ENCODE data around the gene EMC10.

The EMC10 gene

DNA sequence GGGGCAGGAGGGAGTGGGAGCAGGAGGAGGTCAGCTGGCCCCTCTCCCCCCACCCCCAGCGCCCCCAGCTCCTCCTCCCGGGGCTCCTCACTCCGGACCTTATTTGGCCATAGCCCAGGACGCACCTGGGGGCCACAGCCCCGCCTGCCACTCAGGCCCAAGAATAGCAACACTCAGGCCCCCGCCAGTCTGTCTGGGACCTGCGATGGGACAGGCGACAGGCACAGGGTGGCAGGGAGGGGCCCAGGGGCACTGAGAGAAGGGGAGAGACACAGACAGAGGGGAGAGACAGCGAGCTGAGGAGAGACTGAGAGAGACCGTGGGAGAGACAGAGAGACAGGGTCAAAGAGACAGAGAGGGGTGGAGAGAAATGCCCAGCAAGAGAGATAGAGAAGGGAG lies 24.4 kb downstream of the EMC10 start:
- Histone ChIP-seq H3K27me3 (ENCODE audit: insufficient read depth, poor library complexity, severe bottlenecking) (no peaks in the 10 kb centered on the region), H3K27ac (replicated peaks) (no peak overlapping the region), H3K4me3 (replicated peaks; ENCODE audit: insufficient read depth, low read length) (no peak overlapping the region)
- no peak for DNase-seq (ENCODE audit: low read depth in 1 of 2, low spot score in 1 of 2)
- TF ChIP-seq POLR2AphosphoS5 (IDR thresholded peaks at IDR 0.05; ENCODE audit: low read depth): no peak
- no peak for TF ChIP-seq GABPA (IDR thresholded peaks at IDR 0.05; ENCODE audit: low read depth)
- TF ChIP-seq, protein P1, sequence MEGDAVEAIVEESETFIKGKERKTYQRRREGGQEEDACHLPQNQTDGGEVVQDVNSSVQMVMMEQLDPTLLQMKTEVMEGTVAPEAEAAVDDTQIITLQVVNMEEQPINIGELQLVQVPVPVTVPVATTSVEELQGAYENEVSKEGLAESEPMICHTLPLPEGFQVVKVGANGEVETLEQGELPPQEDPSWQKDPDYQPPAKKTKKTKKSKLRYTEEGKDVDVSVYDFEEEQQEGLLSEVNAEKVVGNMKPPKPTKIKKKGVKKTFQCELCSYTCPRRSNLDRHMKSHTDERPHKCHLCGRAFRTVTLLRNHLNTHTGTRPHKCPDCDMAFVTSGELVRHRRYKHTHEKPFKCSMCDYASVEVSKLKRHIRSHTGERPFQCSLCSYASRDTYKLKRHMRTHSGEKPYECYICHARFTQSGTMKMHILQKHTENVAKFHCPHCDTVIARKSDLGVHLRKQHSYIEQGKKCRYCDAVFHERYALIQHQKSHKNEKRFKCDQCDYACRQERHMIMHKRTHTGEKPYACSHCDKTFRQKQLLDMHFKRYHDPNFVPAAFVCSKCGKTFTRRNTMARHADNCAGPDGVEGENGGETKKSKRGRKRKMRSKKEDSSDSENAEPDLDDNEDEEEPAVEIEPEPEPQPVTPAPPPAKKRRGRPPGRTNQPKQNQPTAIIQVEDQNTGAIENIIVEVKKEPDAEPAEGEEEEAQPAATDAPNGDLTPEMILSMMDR (IDR thresholded peaks at IDR 0.05; ENCODE audit: insufficient read depth, low read length): no peak
- no peak for TF ChIP-seq SPI1 (IDR thresholded peaks at IDR 0.05; ENCODE audit: borderline replicate concordance, low read depth)
- TF ChIP-seq, protein P2, sequence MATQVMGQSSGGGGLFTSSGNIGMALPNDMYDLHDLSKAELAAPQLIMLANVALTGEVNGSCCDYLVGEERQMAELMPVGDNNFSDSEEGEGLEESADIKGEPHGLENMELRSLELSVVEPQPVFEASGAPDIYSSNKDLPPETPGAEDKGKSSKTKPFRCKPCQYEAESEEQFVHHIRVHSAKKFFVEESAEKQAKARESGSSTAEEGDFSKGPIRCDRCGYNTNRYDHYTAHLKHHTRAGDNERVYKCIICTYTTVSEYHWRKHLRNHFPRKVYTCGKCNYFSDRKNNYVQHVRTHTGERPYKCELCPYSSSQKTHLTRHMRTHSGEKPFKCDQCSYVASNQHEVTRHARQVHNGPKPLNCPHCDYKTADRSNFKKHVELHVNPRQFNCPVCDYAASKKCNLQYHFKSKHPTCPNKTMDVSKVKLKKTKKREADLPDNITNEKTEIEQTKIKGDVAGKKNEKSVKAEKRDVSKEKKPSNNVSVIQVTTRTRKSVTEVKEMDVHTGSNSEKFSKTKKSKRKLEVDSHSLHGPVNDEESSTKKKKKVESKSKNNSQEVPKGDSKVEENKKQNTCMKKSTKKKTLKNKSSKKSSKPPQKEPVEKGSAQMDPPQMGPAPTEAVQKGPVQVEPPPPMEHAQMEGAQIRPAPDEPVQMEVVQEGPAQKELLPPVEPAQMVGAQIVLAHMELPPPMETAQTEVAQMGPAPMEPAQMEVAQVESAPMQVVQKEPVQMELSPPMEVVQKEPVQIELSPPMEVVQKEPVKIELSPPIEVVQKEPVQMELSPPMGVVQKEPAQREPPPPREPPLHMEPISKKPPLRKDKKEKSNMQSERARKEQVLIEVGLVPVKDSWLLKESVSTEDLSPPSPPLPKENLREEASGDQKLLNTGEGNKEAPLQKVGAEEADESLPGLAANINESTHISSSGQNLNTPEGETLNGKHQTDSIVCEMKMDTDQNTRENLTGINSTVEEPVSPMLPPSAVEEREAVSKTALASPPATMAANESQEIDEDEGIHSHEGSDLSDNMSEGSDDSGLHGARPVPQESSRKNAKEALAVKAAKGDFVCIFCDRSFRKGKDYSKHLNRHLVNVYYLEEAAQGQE (IDR thresholded peaks at IDR 0.05; ENCODE audit: insufficient replicate concordance, low read depth): no peak

DNA sequence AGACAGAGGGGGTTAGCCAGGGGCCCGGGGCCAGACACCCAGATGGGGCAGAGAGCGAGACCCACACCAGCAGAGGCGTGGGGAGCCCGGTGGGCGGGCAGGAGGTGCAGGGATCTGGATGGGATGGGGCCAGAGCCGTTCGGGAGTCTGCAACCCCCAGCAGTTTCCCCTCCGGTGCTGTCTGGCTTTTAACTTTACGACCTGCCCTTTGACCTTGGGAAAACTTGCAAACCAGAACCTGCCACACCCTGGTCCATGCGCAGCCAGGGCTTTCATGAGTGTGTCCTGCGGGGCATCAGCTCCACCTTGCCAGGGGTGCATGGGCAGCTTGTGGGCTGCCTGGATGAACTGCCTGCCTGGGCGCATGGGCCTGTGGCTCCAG lies 24.9 kb downstream of the EMC10 start:
- no peak overlapping the region for H3K27ac ChIP-seq (replicated peaks)
- TF ChIP-seq GABPA (IDR thresholded peaks at IDR 0.05; ENCODE audit: low read depth) (no peak), POLR2AphosphoS5 (IDR thresholded peaks at IDR 0.05; ENCODE audit: low read depth) (no peak)
- H3K27me3 ChIP-seq (ENCODE audit: insufficient read depth, poor library complexity, severe bottlenecking): no peaks in the 10 kb centered on the region
- no peak for DNase-seq (ENCODE audit: low read depth in 1 of 2, low spot score in 1 of 2)
- no peak overlapping the region for H3K4me3 ChIP-seq (replicated peaks; ENCODE audit: insufficient read depth, low read length)

DNA sequence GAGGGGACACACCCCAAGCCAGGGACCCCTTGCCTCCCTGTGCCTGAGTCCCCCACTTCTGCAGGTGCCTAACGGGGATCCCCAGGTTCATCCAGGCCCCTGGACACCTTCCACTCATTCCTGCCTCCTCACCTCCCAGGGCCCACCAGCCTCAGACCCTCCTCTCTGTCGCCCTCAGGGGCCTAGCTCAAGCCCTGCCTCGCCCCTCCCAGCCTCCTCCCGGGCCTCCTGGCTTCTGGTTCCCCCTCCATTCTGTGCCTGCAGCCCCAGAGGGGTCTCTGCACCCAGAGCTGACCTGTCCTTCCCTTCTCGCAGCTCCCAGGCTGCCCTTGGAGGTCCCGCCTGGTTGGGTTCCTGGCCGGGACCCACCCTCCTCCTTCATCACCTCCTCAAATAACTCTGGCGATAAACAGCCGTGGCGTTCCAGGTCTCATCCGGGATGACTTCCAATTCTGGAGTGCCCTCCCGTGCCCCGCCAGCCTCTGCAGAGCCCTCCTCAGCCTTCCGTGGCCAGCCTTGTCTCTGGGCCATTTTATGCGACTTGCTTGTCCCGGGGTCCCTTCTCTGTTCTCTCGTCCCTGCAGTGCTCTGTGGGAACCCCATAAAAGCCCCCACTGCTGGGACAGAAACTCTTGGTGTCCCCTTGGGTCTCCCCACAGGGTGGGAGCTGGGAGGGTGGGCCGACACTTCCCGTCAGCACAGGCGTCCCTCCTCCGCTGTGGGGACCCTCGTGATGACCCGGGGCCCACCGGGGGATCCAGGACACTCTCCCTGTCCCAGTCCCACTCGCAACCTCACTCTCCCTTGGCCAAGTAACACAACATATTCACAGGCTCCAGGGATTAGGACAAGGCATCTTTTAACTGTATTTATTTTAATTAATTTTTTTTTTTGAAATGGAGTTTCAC lies 25.5 kb downstream of the EMC10 start:
- no peaks in the 10 kb centered on the region for H3K27me3 ChIP-seq (ENCODE audit: insufficient read depth, poor library complexity, severe bottlenecking)
- H3K27ac ChIP-seq (replicated peaks): no peak overlapping the region
- no peak overlapping the region for H3K4me3 ChIP-seq (replicated peaks; ENCODE audit: insufficient read depth, low read length)
- no peak for DNase-seq (ENCODE audit: low read depth in 1 of 2, low spot score in 1 of 2)
- no peak for TF ChIP-seq SPI1 (IDR thresholded peaks at IDR 0.05; ENCODE audit: borderline replicate concordance, low read depth)
- no peak for TF ChIP-seq GABPA (IDR thresholded peaks at IDR 0.05; ENCODE audit: low read depth)
- TF ChIP-seq, protein P2 (IDR thresholded peaks at IDR 0.05; ENCODE audit: insufficient replicate concordance, low read depth): no peak
- TF ChIP-seq POLR2AphosphoS5 (IDR thresholded peaks at IDR 0.05; ENCODE audit: low read depth): no peak
- TF ChIP-seq, protein P1 (IDR thresholded peaks at IDR 0.05; ENCODE audit: insufficient read depth, low read length): no peak

DNA sequence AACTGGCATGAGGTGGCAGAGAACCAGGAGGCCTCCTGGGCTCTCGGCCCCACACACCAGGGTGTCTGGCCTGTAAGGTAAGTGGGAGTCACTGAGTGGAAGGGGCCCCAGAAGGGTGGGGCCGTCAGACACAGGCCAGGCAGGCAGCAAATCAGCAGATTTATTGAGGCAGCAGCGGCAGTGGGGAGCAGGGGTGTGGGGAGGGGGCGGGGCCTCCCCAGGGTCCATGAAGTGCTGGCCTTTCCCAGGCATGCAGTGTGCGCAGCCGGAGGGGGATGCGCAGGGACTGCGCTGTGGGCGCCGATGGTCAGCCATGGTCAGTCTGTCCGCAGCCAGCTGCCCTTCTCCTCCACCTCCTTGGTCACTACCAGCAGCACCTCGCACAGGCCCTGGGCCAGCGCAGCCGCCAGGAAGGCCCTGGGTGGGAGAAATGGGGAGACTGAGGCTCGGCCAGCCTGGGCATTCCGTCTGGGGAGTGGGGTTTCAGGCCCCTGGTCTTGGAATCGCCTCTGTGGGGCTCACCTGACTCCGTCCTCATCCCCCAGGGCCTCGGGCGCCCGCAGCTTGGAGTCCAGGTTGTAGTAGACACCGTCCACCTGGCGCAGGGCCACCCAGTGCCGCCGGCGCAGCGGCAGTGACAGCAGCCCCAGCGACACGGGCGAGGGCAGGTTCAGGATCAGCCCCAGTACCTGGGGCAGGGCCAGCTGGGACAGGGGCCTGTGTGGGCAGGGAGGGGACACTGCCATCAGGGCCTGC lies 29.7 kb downstream of the EMC10 start:
- DNase-seq (ENCODE audit: low read depth in 1 of 2, low spot score in 1 of 2): no peak
- no peaks in the 10 kb centered on the region for H3K27me3 ChIP-seq (ENCODE audit: insufficient read depth, poor library complexity, severe bottlenecking)
- TF ChIP-seq POLR2AphosphoS5 (IDR thresholded peaks at IDR 0.05; ENCODE audit: low read depth) (no peak), SPI1 (IDR thresholded peaks at IDR 0.05; ENCODE audit: borderline replicate concordance, low read depth) (no peak), GABPA (IDR thresholded peaks at IDR 0.05; ENCODE audit: low read depth) (no peak)
- TF ChIP-seq, protein P2 (IDR thresholded peaks at IDR 0.05; ENCODE audit: insufficient replicate concordance, low read depth): no peak
- TF ChIP-seq, protein P1 (IDR thresholded peaks at IDR 0.05; ENCODE audit: insufficient read depth, low read length): no peak
- H3K27ac ChIP-seq (replicated peaks): no peak overlapping the region
- no peak overlapping the region for H3K4me3 ChIP-seq (replicated peaks; ENCODE audit: insufficient read depth, low read length)

All from HL-60 (cell line).